Left cardiac atrium (tissue), 4 donors: ENCODE results near the gene PLA1A. TPM values are rescaled to one million over a fixed set of nuclear protein-coding genes. Genes with fewer than 3 reads are reported as not detected.
A peak's percentile ranks its signal among the peaks of the same experiment; 100 is the strongest.
"Not testable (repeated sequence)": the region's sequence is repeated elsewhere in the genome, so short reads cannot be mapped to it uniquely, and the experiment has no call there.

ENCODE experiments used
- ATAC-seq, 2 donors: fragments of 200-7000 bp; cut with Tn5 transposase; one replicate each; pipeline ENCODE4 v1.9.1; 2020; ENCODE audit warnings: mild to moderate bottlenecking in 2 of 2, moderate library complexity in 2 of 2
- DNase-seq: peaks from one replicate; pipeline ENCODE4 v3.0.0-alpha.2; 2020
- intact Hi-C, 2 donors: fragments of 100-400 bp; cut with DNase I; formaldehyde crosslinking; loops; one replicate each; pipeline versions ENCODE4 v1.14.1 to v1.15.1; 2022 to 2023
- long read RNA-seq: library from polyadenylated mRNA; unstranded; transcript quantifications from one replicate; pipeline ENCODE4 v2.0.0, GENCODE V29; 2021
- total RNA-seq, 2 donors: library from RNA; stranded (reverse); fragmentation: NEBNext Ultra II Directional; extraction: Animal tissue kit (Norgen Biotek cat#: 25700); gene quantifications; one replicate each; pipeline ENCODE4 v1.2.1, GENCODE V29; 2021
- donor health status: DM: no; HTN: yes; CAD: no.
- donor health status: DM: no; HTN: yes; CAD: no; lungs with severe emphysema.
- donor health status: DM: yes; HTN: yes; CAD: no.
- donor health status: Dilated cardiomyopathy.

Gene PLA1A, protein sequence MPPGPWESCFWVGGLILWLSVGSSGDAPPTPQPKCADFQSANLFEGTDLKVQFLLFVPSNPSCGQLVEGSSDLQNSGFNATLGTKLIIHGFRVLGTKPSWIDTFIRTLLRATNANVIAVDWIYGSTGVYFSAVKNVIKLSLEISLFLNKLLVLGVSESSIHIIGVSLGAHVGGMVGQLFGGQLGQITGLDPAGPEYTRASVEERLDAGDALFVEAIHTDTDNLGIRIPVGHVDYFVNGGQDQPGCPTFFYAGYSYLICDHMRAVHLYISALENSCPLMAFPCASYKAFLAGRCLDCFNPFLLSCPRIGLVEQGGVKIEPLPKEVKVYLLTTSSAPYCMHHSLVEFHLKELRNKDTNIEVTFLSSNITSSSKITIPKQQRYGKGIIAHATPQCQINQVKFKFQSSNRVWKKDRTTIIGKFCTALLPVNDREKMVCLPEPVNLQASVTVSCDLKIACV
- 1 to 10 TPM; 1.5 to 8.7 TPM for total RNA-seq
- long read RNA-seq, partial matches to known transcripts, result 0 of 2 reads
- long read RNA-seq, other reads (novel, unspliced or antisense), result 0 of 2 reads

DNA sequence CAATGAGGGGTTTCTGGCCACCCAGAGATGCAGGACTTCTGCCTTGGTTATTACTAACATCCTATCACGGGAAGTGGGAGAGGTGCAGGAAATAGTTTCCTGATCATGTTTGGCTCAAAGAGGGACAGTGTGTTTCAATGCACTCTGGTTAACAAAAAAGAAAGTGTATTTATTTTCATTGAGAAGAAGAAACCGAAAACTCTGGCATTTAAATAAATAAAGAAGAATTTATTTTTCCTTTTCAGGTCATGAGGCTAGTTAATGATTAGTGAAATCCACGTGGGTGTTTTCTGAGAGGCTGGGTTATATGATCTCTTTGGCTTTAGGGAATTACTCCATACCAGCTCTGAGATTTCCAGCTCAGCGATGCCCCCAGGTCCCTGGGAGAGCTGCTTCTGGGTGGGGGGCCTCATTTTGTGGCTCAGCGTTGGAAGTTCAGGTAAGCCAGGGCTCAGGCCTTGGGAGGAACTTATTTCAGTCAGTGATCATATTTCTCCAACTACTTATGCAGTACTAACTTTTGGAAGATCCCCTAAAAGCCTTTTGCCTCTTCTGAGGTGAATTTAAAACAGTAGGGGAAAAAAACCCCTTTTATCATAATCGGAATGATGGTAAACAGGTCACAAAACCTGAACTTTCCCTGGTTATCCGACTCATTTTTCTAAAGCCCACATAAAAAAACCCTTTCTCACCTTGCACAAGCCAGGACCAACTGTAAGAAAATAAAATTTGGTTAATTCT, at the start of gene PLA1A:
TSS of gene PLA1A (plus strand) at position 338 of the 741 bp plus-strand sequence. CDS start at position 367, 29 bp downstream.
- ATAC-seq (peak in 1 of 2 donors; percentile 13), DNase-seq (no peak)
- intact Hi-C loops, result no loop called here

DNA sequence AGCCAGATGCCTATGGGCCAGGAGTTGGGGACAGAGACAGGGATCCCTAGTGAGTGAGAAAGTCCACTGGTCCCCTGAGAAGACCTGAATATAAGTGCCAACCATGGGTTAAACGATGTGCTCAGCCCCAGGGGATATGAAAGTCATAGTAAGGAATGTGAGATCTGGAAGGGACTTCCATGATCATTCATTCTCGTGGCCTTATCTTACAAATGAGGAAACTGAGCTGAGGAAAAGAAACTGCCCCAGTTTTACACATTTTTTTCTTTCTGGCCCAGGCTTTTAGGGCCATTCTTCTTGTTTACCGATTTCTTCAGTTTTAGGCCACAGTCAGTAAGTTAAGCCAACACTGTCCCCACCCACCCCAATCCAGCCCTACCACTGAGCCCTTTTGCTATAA, 49.3 kb upstream of the PLA1A start:
- DNase-seq (no peak), ATAC-seq (no peak)
- intact Hi-C loops, result no loop called here

DNA sequence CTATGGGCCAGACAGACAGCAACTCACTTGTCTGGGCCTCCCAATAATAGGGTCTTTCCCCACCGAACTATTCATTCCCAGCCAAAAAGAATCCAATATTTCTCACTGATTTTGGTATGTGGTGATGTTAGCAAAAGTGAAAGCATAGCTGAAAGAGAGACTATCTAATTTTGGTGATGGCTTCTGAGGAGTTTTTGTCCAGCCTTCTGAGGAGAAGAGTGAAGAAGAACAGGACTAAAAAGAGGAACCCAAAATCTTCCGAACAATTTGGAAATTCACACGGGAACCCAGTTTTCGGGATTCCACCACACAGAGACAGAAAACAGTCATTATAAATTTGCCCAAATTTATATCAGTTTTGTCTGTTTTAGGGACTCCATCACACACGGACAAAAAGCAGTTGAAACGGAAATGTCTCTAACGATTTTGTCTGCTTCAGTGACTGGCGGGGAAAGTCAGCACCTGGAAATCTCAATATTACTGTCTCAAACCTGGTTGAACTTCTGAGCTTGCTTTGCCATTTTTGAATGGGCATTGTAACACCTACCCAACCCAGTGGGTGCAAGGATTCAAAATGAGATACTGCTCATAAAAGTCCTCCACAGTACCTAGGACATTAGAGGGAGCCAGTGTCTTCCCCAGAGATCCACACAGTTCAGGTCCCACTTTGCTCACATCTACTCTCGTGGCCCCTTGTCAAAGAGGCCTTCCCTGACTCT, 47.3 kb upstream of the PLA1A start:
- no peak for ATAC-seq
- no peak for DNase-seq
- intact Hi-C loops, result no loop called here

DNA sequence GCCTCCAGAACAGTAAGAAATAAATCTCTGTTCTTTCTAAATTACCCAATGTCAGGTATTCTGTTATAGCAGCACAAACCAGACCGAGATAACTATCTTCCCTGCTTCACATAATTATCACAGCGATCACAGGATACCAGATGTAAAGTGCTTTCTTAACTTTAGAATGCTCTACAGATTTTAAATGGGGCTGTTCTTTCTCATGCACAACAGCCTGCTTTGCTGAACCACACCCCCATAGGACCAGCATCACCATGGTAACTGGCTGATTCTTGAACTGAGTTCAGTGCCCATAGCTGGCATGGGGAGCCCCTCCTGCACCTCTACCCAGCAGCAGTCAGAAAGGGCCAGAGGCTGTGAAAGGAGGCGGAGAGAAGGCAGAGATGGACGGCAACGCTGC, 46.1 kb upstream of the PLA1A start:
- intact Hi-C loops, result no loop called here
- ATAC-seq (no peak), DNase-seq (no peak)

DNA sequence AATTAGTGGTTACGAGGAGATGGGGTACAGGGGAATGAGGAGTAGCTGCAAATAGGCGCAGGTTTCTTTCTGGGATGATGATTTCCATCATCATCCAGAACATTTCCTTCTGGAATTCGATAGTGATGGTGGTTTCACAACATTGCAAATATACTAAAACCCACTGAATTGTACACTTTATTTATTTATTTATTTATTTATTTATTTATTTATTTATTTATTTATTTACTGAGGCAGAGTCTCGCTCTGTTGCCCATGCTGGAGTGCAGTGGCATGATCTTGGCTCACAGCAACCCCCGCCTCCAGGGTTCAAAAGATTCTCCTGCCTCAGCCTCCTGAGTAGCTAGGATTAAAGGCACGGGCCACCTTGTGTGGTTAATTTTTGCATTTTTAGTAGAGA, 44.8 kb upstream of the PLA1A start:
- intact Hi-C loops, DNase-seq, ATAC-seq: not testable (repeated sequence)

DNA sequence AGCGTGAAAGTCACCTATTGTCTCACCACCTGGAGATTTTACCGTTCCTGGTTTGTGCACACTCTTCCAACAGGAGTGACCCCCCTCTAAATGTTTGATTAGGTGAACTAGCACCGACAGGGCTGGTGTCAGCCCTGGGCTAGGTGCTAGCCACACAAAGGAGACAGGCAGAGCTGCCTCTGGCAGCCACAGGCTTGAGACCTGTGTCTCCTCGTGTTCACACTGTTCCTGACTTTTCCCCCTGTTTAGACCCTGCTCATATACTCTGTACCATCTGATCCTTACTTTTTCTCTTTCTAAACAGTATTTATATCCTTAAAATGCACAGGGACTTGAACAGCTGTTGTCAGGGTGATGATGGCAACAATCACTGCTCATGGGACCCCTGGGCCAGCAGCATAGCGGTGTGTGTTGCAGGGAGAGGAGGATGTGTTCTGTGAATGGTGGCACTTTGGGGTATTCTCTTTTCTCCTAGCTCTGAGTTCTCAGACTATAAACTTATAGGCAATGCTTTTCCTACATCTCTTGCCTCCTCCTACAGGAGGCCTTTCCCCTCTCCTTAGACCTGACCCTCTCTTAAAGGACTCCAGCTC, 43.8 kb upstream of the PLA1A start:
- DNase-seq, result no peak
- ATAC-seq, result no peak
- intact Hi-C loops, result no loop called here

DNA sequence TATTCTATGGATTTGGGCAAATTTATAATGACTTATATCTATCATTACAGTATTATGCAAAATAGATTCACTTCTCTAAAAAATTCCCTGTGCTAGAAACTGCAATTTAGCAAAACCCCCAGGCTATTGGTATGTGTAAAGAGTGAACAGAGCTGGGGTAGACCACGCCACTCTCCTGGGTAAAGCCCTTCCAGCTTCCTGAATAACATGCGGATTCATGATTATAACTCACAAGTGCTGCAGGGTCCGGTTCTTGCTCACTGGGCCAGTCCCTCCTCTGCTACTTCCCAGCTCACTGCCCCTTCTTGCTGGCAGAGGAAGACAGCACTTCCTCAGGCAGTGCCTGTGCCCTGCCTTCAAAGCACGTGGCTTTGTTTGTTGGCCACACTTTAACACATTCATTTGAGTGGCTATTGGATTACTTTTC, 42.4 kb upstream of the PLA1A start:
- DNase-seq (no peak), ATAC-seq (peak; percentile 25 to 56)
- intact Hi-C loops, result no loop called here

DNA sequence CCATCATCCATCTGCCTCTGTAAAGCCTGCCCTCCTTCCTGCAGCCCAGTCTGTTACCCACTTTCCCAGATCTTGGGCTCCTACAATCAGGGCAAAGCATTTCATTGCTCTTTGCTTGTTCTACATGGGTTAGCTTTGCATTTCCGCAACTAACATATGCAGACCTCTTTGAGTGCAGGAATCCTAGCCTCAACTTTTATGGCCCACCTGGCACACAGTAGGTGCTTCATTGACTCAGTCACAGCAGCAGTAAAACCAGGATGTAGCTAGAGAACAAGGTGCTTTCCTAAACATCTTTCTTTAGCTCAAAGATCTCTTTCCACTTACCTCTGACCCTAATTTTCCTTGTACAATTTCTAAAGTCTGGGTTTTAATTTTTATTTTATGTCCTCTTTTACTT, 41.8 kb upstream of the PLA1A start:
- intact Hi-C loops, result no loop called here
- no peak for ATAC-seq
- no peak for DNase-seq

DNA sequence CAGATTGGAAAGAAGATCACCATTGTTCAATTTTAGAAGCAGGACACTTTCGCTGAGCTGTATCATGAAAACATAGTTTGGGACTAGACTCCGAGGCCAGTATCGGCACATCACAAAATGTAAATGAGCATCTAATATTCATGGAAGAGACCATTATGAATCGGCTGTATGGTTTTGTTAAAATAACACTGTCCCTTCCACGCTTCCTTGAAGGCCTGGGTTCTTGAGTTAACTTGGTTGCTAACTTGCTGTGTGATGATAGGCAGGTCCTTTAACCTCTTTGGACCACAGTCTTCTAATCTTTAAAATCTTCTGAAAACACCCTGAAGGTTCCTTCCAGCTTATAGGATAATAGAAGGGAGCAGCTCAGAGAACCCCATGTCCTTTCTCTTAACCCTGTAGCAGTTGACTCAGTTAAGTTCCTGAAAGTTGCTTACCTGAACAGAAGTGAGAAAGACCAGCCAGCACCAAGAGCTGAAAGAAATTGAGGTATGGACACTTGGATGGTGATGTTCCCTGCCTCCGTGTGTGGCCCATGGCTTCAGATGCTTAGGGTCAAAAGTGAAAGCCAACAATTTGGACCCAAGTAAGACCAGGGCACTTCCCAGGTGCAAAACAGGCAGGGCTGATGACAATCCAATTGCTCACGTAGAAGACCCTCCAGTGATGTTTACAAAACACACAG, 40.4 kb upstream of the PLA1A start:
- intact Hi-C loops, result no loop called here

DNA sequence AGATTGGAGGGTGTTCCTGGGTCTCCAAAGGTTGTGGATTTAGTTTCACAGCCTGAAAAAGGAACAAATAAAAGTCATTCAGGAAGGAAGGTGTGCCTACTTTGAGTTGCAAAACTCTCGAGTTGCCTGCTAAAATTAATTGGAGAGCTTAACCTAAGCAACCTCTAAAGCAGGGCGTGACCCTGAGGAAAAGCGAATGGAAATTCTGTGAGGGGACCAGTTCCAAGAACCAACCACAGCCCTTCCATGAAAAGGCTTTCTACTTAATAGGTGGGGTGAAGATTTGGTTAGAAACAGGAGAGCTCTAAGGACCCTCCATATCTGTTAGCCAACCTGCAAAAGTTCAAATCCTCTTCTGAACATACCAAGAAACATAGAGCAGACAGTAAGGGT, 39.8 kb upstream of the PLA1A start:
- no peak for ATAC-seq
- no peak for DNase-seq
- intact Hi-C loops, result no loop called here

More for the DNA sequence above, 40.4 kb upstream of the PLA1A start:
- DNase-seq (no peak), ATAC-seq (no peak)

DNA sequence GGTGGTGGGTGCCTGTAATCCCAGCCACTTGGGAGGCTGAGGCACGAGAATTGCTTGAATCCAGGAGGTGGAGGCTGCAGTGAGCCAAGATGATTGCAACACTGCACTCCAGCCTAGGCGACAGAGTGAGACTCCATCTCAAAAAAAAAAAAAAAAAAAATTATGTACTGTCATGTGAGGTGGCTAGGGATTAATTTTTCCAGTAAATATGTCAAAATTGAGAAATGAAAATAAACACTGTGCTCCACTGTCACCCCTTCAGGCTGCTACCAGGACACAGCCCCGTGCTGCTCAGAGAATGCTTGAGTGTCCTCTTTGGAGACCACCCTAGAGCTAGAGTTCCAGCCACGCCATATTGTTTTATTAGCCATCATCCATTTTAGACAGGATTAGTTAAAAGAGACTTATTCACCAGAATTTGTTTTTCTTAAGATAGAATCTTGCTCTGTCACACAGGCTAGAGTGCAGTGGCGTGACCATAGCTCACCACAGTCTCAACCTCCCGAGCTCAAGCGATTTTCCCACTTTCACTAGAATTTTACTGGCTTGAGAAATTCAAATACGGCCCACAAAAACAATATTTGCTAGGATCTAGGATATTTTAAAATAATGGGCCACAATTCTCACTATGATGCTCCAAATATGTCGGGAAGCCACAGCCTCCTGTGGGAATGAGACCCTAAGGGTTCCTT, 38.9 kb upstream of the PLA1A start:
- DNase-seq (no peak), ATAC-seq (no peak)
- intact Hi-C loops, result no loop called here

DNA sequence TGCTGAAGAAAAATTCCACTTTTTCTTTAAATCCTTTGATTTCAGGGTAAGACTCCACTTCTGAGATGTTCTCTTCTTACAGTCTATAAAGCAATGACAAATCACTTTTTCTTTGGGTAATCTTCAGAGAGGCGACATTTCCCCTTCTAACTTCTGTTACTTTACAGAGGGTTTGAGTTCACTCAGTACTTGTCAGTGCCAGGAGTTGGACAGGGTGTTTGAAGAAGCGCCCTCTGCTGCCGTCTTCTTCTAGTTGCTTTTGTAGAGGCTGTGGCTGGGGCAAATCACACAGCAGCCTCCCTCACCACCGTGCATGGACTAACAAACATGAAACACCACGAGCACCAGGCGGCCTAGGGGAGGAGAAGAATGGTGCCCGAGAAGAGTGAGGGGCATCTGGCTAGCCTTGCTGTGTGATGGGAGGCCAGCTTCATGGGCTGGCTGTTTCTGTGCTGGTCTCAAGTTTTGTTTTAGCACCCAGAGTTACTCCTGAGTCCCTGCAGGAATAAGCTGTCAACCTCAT, 38.2 kb upstream of the PLA1A start, which contains the start of gene CD80:
TSS of gene CD80 (minus strand) at position 174 of the 523 bp plus-strand sequence. CDS start 1,886 bp downstream, outside the sequence.
- DNase-seq, result peak; percentile 55
- intact Hi-C loops, result no loop called here
- peak; percentile 80 to 81 for ATAC-seq

DNA sequence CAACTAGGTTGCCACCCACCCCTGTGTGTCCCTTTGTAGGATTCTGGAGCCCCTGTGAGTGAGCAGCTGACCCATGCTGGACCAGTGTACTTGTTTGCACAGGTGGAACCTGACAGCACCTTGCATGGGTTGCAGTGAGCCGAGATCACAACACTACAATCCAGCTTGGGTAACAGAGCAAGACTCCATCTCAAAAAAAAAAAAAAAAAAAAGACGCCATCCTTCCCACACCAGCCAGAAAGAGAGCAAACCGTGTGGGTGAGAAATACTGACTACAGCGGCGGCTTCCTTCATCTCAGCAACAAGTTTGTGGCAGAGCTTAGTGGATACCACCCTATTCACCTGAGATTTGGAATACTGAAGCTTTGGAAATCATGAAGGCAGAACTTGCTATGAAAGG, 37.5 kb upstream of the PLA1A start:
- no peak for DNase-seq
- no peak for ATAC-seq
- intact Hi-C loops, result no loop called here

DNA sequence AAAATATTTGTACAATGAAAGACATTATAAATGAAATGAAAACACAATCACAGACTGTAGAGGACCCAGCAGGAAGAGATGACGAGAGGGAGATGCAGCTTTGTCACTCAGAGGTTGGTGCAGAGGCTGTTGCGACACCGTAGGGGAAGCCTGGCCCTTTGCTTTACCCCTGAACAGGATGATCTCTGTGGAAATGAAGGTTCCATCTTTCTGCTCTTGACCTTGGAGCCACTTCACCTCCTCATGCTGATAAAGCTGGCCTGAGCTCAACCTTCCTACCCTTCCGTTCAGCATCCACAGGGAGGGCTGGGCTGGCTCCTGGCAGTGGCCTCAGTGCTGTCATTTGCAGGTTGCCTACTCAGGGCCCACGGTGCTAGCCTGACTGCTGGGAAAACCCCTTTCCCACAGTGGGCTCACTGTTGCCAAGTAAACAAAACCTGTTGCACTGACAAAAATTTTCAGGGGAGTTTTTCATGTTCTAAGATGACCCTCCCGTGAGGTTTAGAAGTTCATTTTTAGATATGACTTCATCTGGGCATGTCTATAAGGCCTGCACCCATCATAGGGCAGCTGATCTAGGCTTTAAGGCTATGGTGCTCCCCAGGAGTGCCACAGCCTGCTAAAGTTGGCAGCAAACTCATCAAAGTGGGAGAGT, 35.3 kb upstream of the PLA1A start:
- intact Hi-C loops, result no loop called here
- DNase-seq (no peak), ATAC-seq (peak in 1 of 2 donors; percentile 59)

DNA sequence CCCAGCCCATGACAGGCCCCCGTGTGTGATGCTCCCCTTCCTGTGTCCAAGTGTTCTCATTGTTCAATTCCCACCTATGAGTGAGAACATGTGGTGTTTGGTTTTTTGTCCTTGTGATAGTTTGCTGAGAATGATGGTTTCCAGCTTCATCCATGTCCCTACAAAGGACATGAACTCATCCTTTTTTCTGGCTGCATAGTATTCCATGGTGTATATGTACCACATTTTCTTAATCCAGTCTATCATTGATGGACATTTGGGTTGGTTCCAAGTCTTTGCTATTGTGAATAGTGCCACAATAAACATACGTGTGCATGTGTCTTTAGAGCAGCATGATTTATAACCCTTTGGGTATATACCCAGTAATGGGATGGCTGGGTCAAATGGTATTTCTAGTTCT, 34.4 kb upstream of the PLA1A start:
- DNase-seq, intact Hi-C loops, ATAC-seq: not testable (repeated sequence)

DNA sequence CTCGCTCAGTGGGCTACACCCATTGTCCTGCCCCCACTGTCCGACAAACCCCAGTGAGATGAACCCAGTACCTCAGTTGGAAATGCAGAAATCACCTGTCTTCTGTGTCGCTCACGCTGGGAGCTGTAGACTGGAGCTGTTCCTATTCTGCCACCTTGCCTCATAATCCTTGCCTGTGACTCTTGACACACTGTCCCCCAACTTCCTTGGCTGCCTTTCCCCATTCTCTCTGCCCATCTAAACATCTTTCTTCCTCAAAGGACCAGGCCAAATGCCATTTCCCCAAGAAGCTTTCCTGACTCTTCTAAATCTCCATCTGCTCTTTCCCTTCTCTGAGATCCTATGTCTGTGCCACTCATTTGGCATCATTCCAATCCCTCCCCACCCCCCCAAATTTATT, 28.5 kb upstream of the PLA1A start:
- no peak for DNase-seq
- no peak for ATAC-seq
- intact Hi-C loops, result no loop called here

DNA sequence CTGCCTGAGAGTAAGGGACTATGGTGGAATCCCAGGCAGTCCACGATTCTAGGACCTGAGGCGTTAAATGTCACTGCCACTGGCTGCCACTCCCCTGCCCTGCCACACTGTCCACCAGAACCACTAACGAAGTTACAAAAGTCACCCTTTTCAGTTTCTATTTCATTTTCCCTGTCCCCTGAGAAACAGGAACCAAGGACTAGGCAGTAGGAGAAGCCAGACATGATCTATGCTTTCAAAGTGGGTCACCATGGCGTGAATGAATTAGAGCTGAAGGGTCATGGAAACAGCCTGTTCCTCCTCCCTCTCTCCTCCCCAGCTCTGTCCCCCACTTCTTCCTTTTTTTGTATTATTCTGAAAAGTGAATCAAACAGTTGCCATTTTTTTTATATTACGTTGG, 27.5 kb upstream of the PLA1A start:
- intact Hi-C loops, result no loop called here
- no peak for DNase-seq
- ATAC-seq, result peak; percentile 47 to 78
